ENCODE measurements around the gene CNPY4.

- TF ChIP-seq, protein P1, sequence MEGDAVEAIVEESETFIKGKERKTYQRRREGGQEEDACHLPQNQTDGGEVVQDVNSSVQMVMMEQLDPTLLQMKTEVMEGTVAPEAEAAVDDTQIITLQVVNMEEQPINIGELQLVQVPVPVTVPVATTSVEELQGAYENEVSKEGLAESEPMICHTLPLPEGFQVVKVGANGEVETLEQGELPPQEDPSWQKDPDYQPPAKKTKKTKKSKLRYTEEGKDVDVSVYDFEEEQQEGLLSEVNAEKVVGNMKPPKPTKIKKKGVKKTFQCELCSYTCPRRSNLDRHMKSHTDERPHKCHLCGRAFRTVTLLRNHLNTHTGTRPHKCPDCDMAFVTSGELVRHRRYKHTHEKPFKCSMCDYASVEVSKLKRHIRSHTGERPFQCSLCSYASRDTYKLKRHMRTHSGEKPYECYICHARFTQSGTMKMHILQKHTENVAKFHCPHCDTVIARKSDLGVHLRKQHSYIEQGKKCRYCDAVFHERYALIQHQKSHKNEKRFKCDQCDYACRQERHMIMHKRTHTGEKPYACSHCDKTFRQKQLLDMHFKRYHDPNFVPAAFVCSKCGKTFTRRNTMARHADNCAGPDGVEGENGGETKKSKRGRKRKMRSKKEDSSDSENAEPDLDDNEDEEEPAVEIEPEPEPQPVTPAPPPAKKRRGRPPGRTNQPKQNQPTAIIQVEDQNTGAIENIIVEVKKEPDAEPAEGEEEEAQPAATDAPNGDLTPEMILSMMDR (conservative IDR thresholded peaks at IDR 0.05; ENCODE audit: low read length) = no peak
- TF ChIP-seq EZH2phosphoT487 (IDR thresholded peaks at IDR 0.05; ENCODE audit: borderline replicate concordance, low read depth, low read length) = no peak
Measured at GRCh38 chr7:100071018-100071723, 48.3 kb upstream of the CNPY4 start.

All from OCI-LY7 (cell line).